LNCaP clone FGC (cell line): ENCODE data around the gene SPATA17.

Experiments
- DNase-seq: peaks from one replicate; pipeline ENCODE4 v3.0.0-alpha.2; 2011; ENCODE audit warnings: low read depth
- H3K4me3 ChIP-seq: 2 replicates; pipeline ENCODE4 v1.5.1; 2011; ENCODE audit warnings: mild to moderate bottlenecking, low read depth, low read length, control low read depth
- TF ChIP-seq, protein P1 (sequence below): IDR thresholded peaks from 2 replicates; pipeline ENCODE4 v1.5.1; 2012; ENCODE audit warnings: mild to moderate bottlenecking; ENCODE audit not compliant: control insufficient read depth, insufficient read depth; ENCODE audit errors: extremely low read depth

The SPATA17 gene

GRCh38 chr1:217839161-217839560, 208.0 kb downstream of the SPATA17 start:
- DNase-seq: no peak
- TF ChIP-seq, protein P1, sequence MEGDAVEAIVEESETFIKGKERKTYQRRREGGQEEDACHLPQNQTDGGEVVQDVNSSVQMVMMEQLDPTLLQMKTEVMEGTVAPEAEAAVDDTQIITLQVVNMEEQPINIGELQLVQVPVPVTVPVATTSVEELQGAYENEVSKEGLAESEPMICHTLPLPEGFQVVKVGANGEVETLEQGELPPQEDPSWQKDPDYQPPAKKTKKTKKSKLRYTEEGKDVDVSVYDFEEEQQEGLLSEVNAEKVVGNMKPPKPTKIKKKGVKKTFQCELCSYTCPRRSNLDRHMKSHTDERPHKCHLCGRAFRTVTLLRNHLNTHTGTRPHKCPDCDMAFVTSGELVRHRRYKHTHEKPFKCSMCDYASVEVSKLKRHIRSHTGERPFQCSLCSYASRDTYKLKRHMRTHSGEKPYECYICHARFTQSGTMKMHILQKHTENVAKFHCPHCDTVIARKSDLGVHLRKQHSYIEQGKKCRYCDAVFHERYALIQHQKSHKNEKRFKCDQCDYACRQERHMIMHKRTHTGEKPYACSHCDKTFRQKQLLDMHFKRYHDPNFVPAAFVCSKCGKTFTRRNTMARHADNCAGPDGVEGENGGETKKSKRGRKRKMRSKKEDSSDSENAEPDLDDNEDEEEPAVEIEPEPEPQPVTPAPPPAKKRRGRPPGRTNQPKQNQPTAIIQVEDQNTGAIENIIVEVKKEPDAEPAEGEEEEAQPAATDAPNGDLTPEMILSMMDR: no peak

DNA sequence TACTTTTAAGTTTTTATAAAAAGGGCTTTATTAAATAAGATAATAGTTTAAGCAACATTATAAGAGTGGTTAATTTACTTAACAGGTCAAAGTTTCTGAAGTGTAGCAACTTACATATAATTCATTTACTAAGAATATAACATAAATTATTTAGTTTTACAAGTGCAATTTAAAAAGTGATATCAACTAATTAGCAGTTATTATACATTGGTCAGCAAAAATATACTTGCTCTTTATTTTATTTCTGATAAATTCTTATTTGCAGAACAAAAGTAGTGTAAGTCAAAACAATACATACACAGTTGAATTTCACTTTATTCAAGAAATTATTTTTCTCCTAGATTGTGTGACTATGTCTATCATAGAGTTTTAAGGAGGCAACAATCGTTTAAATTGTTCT, 215.6 kb downstream of the SPATA17 start:
- no peak overlapping the region for H3K4me3 ChIP-seq
- DNase-seq: no peak
- TF ChIP-seq, protein P1: no peak

More at GRCh38 chr1:217839161-217839560, 208.0 kb downstream of the SPATA17 start:
- no peak overlapping the region for H3K4me3 ChIP-seq

GRCh38 chr1:217847643-217848042, 216.5 kb downstream of the SPATA17 start:
- TF ChIP-seq, protein P1: no peak
- no peak for DNase-seq
- H3K4me3 ChIP-seq: no peak overlapping the region

DNA sequence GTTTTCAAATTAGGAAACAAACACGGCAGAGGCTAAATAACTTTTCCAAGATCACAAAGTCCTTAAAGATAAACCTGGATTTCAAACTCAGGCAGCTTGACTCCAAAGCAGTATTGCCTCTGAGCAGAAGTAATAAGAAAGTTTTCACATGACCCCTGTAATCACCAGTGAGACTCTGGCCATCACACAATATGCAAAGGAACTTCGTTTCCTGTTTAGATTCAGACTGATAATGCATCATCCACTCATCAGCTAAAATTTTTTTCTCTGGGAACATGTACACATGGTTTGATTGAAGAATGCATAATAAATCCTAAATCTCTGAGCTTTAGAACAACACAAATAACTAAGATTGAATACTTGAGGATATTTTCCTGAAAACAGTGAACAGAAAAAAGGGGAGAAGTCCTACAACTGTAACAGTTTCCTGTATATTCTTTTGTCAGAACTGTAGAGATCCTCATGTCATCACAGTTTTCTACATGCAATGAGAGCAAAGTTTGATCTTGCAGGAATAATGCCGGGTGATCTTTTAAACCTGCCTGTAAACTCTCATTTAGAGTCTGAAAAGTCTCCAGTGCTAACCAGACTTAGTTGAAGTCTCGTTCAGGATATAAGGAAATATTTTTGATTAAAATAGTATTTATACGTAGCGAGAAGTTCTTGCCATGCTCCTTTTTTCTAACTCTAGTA, 225.3 kb downstream of the SPATA17 start:
- TF ChIP-seq, protein P1: no peak
- no peak for DNase-seq
- H3K4me3 ChIP-seq: no peak overlapping the region

GRCh38 chr1:217857061-217857460, 225.9 kb downstream of the SPATA17 start:
- TF ChIP-seq, protein P1: no peak
- no peak overlapping the region for H3K4me3 ChIP-seq
- DNase-seq: no peak

- no peak for DNase-seq
- no peak overlapping the region for H3K4me3 ChIP-seq
- TF ChIP-seq, protein P1: no peak
Measured at GRCh38 chr1:217861658-217862057, 230.5 kb downstream of the SPATA17 start.
